Measurements from ENCODE around the gene EDNRA.

DNA sequence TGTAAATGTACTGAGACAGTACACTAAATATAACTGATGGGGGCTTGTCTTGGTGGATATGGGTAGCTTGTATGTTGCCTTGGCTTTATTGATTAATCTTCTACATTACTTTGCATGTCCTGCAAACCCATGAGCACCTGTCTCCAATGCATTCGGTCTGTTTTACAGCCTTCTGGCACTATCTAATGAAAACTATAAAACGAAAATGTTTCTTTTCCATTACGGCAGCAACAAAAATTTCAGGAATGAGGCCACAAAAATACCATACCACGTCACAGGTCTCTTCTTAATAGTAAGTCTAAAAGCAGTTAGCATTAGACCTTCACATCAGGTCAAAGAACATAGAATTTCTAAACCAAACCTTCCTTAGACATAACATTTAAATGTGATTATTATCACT lies 49.8 kb downstream of the EDNRA start:
- no peak for TF ChIP-seq CTCF (conservative IDR thresholded peaks at IDR 0.05)
- no peak for TF ChIP-seq EZH2 (IDR thresholded peaks at IDR 0.05; ENCODE audit: low read depth)
